HUES64 (cell line): Measurements from ENCODE around the gene TFEB. TPM values are rescaled to one million over a fixed set of nuclear protein-coding genes. Genes with fewer than 3 reads are reported as not detected.

Experiments used
- H3K27ac ChIP-seq: 2 replicates; pipeline ENCODE4 v1.7.0; 2013; ENCODE audit warnings: low read depth, low read length, inconsistent platforms
- H3K27me3 ChIP-seq: 2 replicates; pipeline ENCODE4 v1.6.1; 2013; ENCODE audit warnings: mild to moderate bottlenecking, low read length; ENCODE audit not compliant: insufficient read depth
- H3K36me3 ChIP-seq: 2 replicates; pipeline ENCODE4 v1.6.1; 2013; ENCODE audit warnings: mild to moderate bottlenecking, low read length; ENCODE audit not compliant: insufficient read depth
- H3K4me1 ChIP-seq: 2 replicates; pipeline ENCODE4 v1.6.1; 2013; ENCODE audit warnings: mild to moderate bottlenecking, low read length, moderate library complexity; ENCODE audit not compliant: insufficient read depth
- H3K4me3 ChIP-seq: 2 replicates; pipeline ENCODE4 v1.5.1; 2013; ENCODE audit warnings: mild to moderate bottlenecking, low read length, moderate library complexity
- H3K9ac ChIP-seq: 2 replicates; pipeline ENCODE4 v1.6.1; 2013; ENCODE audit warnings: mild to moderate bottlenecking, low read depth, low read length
- H3K9me3 ChIP-seq: 2 replicates; pipeline ENCODE4 v1.6.1; 2013; ENCODE audit warnings: low read depth, low read length; ENCODE audit not compliant: insufficient read depth
- WGBS: fragments of 150-250, 120-280 bp; methylation state at CpG from one replicate; pipeline ENCODE4 v1.1.7; 2013; ENCODE audit warnings: missing lambda C conversion rate; 5-methylcytosine and 5-hydroxymethylcytosine counted together
- polyA plus RNA-seq, 2 experiments: library from polyadenylated mRNA; stranded (reverse); fragments of 50-300 nt; gene quantifications; one replicate each; pipeline ENCODE4 v1.2.3, GENCODE V29; 2013

Gene TFEB
- polyA plus RNA-seq (2013, experiment 1 of 2): 0.75 TPM
- 1.4 TPM for polyA plus RNA-seq (2013, experiment 2 of 2)

DNA sequence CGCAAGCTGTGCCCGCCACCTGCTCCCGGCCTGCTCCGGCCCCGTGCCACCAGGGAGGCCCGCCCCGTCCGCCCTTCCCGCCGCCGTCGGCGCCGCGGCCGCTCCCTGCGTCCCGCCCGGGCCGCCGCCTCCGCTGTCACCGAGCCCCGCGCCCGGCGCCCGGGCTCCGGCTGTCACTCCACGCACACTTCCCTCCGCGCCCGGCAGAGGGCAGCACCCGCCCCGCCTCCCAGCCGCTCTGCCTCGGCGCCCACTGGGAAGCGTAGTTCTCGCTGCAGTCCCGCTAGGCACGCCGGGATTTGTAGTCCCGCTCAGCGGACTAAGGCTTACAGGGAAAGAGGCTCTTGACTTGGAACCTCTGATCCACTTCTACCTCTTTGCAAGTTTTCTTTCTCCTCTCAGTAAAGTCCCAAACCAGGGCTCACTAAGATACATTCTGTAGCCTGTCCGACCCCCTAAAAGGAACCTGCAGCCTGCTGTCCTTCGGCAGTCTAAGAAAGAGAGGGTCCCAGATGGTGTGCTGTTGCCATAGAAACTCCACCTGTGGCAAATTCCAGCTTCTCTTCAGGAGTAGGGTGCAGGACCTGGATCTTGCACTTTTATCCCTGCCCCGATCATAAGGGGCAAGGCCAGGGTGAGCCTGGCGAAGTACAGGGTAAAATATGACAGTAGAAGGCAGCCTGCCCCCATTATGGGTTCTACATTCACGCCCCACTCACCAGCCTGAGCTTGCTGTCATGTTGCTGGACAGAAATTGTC lies at the start of gene TFEB:
Gene TFEB, minus strand, starts transcription at position 182 of the 759 bp plus-strand sequence. CDS start 44,395 bp downstream, outside the sequence.
- peak within 1 kb of the TSS; percentile 62 for H3K4me3 ChIP-seq

DNA sequence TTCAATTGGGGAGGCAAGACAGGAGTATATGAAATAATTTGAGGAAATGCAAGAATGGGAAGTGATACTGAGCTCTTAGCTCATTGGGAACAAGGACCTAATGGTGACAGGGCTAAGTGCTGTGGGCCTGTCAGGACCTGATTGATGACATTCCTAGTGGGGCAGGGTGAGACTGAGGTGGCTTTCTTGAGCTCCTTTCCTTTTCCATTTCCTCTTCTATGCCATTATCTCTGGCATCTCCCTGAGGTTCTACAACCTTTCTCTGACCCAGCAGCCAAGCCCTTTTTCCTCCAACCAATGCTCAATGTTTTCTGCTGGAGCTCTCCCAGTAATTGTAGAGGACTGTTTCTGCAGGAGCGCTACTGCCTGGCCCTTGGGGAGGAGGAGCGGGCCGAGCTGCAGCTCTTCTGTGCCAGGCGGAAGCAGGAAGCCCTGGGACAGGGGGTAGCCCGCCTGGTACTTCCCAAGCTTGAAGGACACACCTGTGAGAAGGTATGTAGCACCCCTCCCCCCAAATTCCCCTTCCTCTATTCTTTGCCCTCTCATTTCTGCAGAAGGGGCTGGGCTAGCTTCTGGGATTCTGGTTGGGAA lies 49.3 kb upstream of the TFEB start:
- no peak overlapping the region for H3K9ac ChIP-seq
- 65% methylated on average over 5 of the region's 5 CpGs for WGBS
- H3K4me3 ChIP-seq: no peak overlapping the region
- no peak overlapping the region for H3K27ac ChIP-seq
- 0 out of 2 replicates have a peak, but pooled peaks cover 3% of the 10 kb centered on the region for H3K4me1 ChIP-seq
- H3K9me3 ChIP-seq: no peaks in the 10 kb centered on the region
- peaks cover 9% of the 10 kb centered on the region for H3K36me3 ChIP-seq
- H3K27me3 ChIP-seq: peaks cover 54% of the 10 kb centered on the region

More for the DNA sequence above, at the start of gene TFEB:
- H3K36me3 ChIP-seq: no peaks in the 10 kb centered on the region
- 7% methylated on average over 50 of the region's 50 CpGs for WGBS
- peaks cover 21% of the 10 kb centered on the region for H3K27me3 ChIP-seq
- H3K27ac ChIP-seq: no peak within 1 kb of the TSS
- no peak within 1 kb of the TSS for H3K9ac ChIP-seq
- H3K4me1 ChIP-seq: peaks cover 16% of the 10 kb centered on the region
- no peaks in the 10 kb centered on the region for H3K9me3 ChIP-seq

DNA sequence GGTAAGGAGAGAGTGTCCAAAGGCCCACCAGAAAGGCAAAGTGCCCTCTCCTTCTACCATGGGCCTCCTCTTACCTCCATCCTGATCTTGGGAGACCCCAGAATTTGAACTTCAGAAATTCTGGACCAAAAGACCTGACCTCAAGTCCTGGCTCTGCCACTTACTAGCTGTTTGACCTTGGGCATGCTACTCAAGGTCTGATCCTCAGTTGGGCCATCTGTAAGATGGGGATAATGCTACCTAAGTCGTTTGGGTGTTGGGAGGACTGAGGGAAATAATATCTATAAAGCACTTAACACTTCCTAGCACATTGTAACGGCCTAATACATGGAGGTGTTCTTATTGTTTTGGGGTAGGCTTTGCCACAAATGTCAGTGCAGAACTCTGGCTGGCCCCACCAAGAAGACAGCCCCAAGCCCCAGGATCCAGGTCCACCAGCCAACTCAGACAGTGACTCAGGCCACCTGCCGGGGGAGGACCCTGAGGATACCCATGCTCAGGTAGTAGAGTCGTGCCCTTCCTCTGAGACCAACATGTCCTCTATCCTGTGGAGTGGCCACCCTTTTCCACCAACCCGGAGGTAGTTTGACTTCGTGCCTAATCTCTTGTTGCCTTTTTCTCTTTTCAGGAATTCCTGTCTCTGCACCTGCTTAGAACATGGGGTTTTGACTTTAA lies 47.8 kb upstream of the TFEB start:
- Histone ChIP-seq H3K27me3 (peaks cover 54% of the 10 kb centered on the region), H3K27ac (no peak overlapping the region), H3K9ac (no peak overlapping the region), H3K9me3 (no peaks in the 10 kb centered on the region), H3K36me3 (no peaks in the 10 kb centered on the region), H3K4me1 (0 out of 2 replicates have a peak, but pooled peaks cover 3% of the 10 kb centered on the region), H3K4me3 (no peak overlapping the region)
- 78% methylated on average over 5 of the region's 6 CpGs for WGBS

DNA sequence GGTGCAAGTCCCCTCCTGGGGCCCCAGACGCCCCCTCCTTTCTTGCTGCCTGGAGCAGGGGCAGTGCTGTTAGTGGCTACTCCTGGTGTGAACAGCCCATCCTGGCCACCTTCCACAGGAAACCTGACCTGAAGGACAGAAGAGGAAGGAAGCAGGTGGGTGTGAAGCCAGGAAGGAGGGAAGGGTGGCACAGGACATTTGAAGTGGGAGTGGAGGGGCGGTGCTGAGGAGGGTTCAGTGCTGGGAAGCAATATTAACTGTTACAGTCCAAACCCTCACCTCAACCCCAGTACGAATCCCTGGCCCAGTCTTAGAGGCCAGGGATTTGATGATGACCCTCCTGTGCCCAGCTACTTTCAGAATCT lies 45.9 kb upstream of the TFEB start:
- 60% methylated on average over 2 of the region's 3 CpGs for WGBS
- 0 out of 2 replicates have a peak, but pooled peaks cover 3% of the 10 kb centered on the region for H3K4me1 ChIP-seq
- no peaks in the 10 kb centered on the region for H3K9me3 ChIP-seq
- H3K27me3 ChIP-seq: peaks cover 54% of the 10 kb centered on the region
- no peak overlapping the region for H3K9ac ChIP-seq
- peaks cover 4% of the 10 kb centered on the region; the same call in 1 of the 2 replicates for H3K36me3 ChIP-seq
- H3K4me3 ChIP-seq: peak overlapping the region; percentile 87
- no peak overlapping the region for H3K27ac ChIP-seq

DNA sequence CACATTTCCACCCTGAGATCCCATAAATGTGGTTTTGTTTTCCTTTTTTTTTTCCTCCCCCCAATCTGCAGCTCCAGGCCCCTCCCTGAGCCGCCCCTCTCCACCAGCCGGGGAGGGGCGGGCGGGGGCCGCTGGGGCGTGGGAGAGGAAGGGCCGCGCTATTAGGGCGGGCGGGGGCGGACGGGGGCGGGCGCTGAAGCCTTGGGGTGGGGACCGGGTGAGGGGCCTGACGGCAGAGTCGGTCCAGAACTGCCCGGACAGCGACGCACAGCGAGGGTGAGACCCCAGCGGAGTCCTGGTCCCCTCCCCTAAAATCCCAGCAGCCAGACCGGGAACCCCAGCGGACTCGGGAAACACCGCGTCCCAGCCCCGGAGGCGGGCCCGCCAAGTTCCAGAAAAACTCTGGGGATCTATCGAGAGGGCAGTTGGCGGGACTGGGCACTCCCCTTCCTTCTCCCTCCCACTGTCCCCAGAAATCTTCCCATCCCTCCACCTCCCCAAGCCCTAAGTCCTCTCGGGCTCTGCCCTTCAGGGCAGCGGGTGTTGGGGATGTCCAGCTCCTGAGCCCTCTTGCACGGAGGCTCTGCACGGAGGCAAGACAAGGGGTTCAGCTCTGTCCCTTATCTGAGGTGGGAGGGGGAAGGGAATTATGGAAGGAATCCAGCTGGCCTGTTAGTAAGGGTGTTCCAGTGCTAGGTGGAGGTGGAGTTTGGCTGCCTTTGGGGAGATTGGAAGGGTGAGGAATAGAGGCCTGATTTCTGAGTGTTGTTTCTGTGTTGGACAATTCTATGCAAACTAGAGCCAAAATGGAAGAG lies 45.4 kb upstream of the TFEB start, which contains the start of gene PRICKLE4:
Gene PRICKLE4, plus strand, starts transcription at position 232 of the 815 bp plus-strand sequence. CDS start 2,692 bp downstream, outside the sequence.
- peaks cover 49% of the 10 kb centered on the region for H3K27me3 ChIP-seq
- peak within 1 kb of the TSS; percentile 69; the same call in 1 of the 2 replicates for H3K9ac ChIP-seq
- peak within 1 kb of the TSS; percentile 87 for H3K4me3 ChIP-seq
- H3K4me1 ChIP-seq: 0 out of 2 replicates have a peak, but pooled peaks cover 3% of the 10 kb centered on the region
- peaks cover 4% of the 10 kb centered on the region; the same call in 1 of the 2 replicates for H3K36me3 ChIP-seq
- no peak within 1 kb of the TSS for H3K27ac ChIP-seq
- 1% methylated on average over 31 of the region's 36 CpGs for WGBS
- no peaks in the 10 kb centered on the region for H3K9me3 ChIP-seq

DNA sequence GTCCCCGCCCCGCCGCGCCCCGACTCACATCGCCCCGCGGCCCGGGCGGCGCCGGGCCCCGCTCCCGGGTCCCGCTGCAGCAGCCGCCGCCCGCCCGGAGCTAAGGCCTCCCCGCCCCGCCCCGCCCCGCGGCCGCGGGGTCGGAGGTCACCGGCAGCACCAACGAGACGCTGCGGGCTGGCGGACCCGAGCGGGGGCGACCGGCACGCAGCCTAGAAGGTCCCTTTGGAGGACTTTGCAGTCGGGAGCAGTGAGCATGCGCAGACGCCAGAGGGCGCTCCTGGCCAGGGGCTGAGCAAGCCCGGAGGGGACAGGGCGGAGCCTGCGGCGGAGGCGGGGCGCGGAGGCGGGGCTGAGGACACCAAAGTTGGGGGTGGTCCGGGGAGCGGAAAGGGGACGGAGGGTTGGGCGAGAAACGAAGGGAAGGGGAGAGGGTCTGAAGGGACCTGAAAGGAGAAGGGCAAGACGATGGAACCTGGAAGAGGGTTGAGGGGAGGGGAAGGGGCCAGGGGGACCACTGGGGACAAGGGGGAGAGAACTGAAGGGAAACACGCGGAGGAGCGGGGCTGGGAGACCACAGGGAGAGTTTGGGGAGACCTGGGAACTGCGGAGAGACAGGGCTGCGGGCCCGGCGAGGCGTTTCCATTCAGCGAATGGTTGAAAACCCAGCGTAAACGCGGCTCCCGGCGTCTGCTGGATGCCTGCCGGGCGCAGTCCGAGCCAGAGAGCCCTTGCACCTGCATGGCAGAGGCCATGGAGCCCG lies 44.6 kb upstream of the TFEB start, which contains the start of gene FRS3:
Gene FRS3, minus strand, starts transcription at position 113 of the 763 bp plus-strand sequence. CDS start 2,913 bp downstream, outside the sequence.
- peaks cover 41% of the 10 kb centered on the region for H3K27me3 ChIP-seq
- 0 out of 2 replicates have a peak, but pooled peaks cover 3% of the 10 kb centered on the region for H3K4me1 ChIP-seq
- no peak within 1 kb of the TSS for H3K27ac ChIP-seq
- H3K9ac ChIP-seq: peak within 1 kb of the TSS; percentile 69
- peak within 1 kb of the TSS; percentile 87 for H3K4me3 ChIP-seq
- WGBS: under 1% methylated on average over 73 of the region's 73 CpGs
- H3K9me3 ChIP-seq: no peaks in the 10 kb centered on the region
- peaks cover 10% of the 10 kb centered on the region; the same call in 1 of the 2 replicates for H3K36me3 ChIP-seq

DNA sequence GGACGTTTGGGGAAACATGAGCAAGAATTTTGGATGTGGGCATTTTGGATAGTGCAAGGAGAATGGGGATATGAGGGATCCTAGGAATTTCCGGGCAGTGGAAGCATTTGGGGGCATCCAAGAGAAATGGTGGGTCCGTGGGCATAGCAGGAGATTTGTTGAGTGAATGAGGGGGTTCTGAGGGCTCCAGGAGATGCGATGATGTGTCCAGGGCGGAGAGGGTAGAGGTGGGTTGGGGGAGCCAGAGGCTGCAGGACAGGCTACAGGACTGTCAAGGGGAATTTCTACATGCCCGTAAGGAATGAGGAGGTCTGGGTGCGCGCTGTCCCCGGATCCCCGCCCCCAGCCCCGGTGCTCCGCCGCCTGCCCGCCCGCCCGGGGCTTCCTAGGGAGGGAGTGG lies 43.9 kb upstream of the TFEB start:
- Histone ChIP-seq H3K27ac (no peak overlapping the region), H3K36me3 (peaks cover 17% of the 10 kb centered on the region), H3K9ac (peak overlapping the region; percentile 69), H3K4me1 (0 out of 2 replicates have a peak, but pooled peaks cover under 1% of the 10 kb centered on the region), H3K4me3 (peak overlapping the region; percentile 87), H3K9me3 (no peaks in the 10 kb centered on the region), H3K27me3 (peaks cover 34% of the 10 kb centered on the region)
- 3% methylated on average over 16 of the region's 16 CpGs for WGBS

DNA sequence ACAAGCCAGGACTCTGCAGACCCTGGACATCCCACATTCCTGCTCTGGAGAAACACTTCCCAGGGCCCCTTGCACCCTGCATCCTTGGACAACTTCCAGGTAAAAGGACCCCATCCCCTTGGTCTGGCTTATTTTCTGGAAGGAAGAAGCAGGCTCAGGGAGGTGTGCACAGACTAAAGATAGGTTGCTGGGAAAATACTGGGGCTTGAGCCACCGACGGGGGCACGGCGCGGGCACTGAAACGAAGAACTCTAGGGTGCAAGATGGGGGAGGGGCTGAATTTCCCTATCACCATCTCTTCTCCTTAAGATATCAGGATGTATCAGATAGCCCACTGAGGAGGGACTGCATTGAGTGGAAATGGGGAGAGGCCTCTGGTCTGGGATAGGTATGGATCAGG lies 43.5 kb upstream of the TFEB start:
- Histone ChIP-seq H3K27ac (no peak overlapping the region), H3K36me3 (peaks cover 19% of the 10 kb centered on the region), H3K27me3 (peaks cover 30% of the 10 kb centered on the region), H3K9me3 (no peaks in the 10 kb centered on the region), H3K9ac (no peak overlapping the region), H3K4me3 (peak overlapping the region; percentile 87), H3K4me1 (no peaks in the 10 kb centered on the region)
- WGBS: 54% methylated on average over 2 of the region's 6 CpGs

DNA sequence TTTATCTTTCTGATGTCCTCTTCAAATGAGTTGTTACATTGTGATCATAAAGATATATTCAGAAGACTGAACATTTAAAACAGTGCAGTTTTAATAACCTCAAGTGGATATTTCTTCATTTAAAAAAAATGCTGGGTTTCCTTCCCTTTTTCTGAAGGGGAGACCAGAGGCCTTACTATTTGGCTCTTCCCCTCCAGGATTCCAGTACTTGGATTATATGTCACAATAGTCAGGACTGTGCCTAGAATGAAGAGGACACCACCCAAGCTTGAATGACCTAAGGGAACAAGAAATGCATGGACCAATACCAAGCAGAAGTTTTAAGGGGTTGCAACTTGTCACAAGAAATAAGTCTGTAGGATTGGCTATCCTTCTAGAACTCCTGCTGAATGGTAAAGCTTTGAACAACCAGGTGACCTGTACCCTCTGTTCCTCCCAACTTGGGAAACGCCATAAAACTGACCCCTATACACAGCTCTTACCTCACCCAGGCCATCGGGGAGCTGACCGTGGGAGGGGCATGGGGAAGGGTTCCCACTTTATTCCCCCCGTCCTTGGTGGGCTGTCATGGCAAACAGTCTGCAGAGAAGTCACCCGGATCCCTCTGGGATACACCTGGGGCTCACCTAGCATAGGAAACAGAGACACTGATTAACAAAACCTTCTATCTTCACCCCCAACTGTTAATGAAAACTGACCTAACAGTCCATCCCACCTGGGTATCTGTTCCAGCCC lies 42.3 kb upstream of the TFEB start:
- H3K9ac ChIP-seq: no peak overlapping the region

More for the DNA sequence above, 42.3 kb upstream of the TFEB start:
- Histone ChIP-seq H3K9me3 (no peaks in the 10 kb centered on the region), H3K36me3 (peaks cover 20% of the 10 kb centered on the region), H3K4me3 (no peak overlapping the region), H3K4me1 (no peaks in the 10 kb centered on the region), H3K27ac (no peak overlapping the region), H3K27me3 (peaks cover 18% of the 10 kb centered on the region)
- WGBS: 86% methylated on average over 5 of the region's 5 CpGs
